HG03520 (cell line): Measurements from ENCODE around the gene CRISPLD2.
"Not testable (repeated sequence)": the region's sequence is repeated elsewhere in the genome, so short reads cannot be mapped to it uniquely, and the experiment has no call there.

Source experiments
- ATAC-seq: cut with Tn5 transposase; IDR thresholded peaks from one replicate; pipeline ENCODE4 v1.9.1; 2021; ENCODE audit warnings: mild to moderate bottlenecking, moderate library complexity; ENCODE audit not compliant: unreplicated experiment

The CRISPLD2 gene

DNA sequence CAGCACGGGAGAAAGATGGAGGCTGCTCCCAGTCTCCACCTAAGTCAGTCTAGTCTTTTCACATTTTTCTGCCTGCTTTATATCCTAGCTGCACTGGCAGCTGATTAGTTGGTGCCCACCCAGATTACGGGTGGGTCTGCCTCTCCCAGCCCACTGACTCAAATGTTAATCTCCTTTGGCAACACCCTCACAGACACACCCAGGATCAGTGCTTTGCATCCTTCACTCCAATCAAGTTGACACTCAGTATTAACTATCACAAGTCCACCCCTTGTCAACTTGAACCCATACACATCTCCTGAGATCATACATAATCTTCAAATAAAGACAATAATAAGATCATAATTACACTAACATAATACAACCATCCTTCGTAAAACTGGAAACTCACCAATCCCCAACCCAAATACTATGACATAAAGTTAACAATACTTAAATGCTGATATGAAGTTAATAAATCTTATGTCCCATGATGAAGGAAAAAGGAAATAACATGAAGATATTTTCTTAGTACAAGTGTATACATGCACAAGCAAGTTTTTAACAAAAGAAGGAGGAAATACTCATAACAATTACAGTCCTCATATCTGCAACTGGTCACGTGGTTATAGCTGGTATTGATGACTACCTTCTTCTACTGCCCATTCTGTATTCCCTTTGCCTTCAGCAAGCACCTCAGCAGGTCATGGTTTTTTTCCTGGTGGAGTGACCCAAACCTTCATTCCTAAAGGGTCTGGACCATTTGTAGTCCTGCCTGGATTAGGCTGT is 35.8 kb downstream of the CRISPLD2 start:
- ATAC-seq: not testable (repeated sequence)

DNA sequence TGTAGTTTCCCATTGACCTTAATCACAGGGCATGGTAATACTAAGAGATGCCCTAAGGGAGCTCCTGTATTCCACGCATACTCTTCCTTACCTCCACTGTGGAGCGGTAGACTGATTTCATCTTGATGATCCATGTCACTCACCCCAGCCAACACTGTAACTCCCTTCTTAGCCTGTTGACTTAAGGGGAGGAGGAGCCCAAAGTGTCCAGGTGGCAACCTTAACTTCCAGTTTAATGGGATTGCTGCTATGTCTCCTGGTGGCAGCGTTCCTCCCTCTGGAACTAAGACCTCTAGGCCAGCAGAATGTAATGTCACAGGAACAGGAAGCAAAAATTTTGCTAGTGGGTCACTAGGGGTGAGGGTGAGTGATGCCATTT is 36.4 kb downstream of the CRISPLD2 start:
- ATAC-seq: not testable (repeated sequence)

DNA sequence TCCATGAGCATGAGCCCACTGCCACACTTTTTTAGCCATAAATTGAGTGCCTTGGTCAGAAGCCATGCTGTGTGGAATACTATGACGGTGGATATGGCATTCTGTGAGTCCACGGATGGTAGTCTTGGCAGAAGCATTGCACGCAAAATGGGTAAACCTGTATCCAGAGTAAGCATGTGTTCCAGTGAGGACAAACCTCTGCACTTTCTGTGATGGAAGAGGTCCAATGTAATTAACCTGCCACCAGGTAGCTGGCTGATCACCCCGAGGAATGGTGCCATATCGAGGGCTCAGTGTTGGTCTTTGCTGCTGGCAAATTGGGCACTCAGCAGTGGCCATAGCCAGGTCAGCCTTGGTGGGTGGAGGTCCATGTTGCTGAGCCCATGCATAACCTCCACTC is 37.0 kb downstream of the CRISPLD2 start:
- not testable (repeated sequence) for ATAC-seq

- no peak for ATAC-seq
These were observed 39.9 kb downstream of the CRISPLD2 start for GRCh38 chr16:84859681-84860080.

- no peak for ATAC-seq
These were observed 40.6 kb downstream of the CRISPLD2 start for GRCh38 chr16:84860383-84860782.

GRCh38 chr16:84861671-84862070 is 41.9 kb downstream of the CRISPLD2 start:
- ATAC-seq: no peak

GRCh38 chr16:84862804-84863480 is 43.2 kb downstream of the CRISPLD2 start:
- no peak for ATAC-seq

DNA sequence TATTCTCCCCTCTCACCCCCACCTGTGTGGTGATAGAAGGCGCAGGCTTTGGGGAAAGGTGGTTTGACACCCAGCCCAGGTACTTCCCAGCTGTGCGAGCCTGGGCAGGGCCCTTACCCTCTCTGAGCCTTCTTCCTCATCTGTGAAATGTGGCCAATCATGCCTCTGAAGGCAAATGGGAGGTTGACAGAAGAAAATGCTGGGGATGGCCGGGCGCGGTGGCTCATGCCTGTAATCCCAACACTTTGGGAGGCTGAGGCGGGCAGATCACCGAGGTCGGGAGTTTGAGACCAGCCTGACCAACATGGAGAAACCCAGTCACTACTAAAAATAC is 43.7 kb downstream of the CRISPLD2 start:
- no peak for ATAC-seq

GRCh38 chr16:84864326-84864955 is 44.7 kb downstream of the CRISPLD2 start:
- ATAC-seq: no peak

GRCh38 chr16:84867696-84868095 is 47.9 kb downstream of the CRISPLD2 start:
- no peak for ATAC-seq

- ATAC-seq: no peak
These were observed 48.5 kb downstream of the CRISPLD2 start for GRCh38 chr16:84868328-84868727.

GRCh38 chr16:84868829-84869472 is 49.2 kb downstream of the CRISPLD2 start:
- ATAC-seq: no peak

DNA sequence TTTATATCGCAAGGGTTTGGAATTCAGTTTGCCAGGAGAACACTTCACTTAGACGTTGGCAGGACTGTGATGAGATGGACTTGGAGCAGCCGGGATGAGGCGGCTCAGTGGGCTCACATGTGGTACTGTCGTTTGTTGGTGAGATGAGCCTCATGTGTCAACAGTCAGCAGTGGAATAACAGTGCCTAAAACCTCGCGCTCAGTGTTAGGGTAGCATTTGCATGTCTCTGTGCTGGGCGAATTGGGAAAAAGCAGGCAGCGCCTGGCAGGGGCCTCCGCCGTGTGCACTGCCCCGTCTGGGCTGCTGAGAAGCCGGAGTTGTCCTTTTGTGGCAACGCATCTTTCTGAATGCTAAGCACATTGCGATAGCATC is 49.7 kb downstream of the CRISPLD2 start:
- ATAC-seq: no peak

- not testable (repeated sequence) for ATAC-seq
These were observed 53.2 kb downstream of the CRISPLD2 start for GRCh38 chr16:84872971-84873370.

DNA sequence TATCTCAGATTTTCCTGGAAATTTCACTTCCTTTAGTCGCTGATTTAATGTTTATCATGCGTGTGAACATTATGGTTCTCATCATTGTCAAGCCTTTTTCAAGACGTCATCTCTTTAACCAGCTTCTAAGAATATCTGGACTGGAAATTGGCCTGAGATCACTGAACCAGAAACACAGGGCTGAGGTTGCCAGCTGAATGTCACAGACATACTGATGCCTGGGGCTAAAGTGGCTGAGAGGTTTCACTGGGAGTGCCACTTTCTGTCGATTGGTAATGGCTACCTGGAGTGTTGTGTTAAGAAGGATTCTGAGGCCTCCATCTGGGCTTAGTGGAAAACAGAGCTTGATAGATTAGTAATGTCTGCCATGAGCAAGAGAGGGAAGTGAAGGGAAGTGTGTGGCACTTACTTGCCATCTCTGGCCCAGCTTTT is 54.2 kb downstream of the CRISPLD2 start:
- no peak for ATAC-seq

DNA sequence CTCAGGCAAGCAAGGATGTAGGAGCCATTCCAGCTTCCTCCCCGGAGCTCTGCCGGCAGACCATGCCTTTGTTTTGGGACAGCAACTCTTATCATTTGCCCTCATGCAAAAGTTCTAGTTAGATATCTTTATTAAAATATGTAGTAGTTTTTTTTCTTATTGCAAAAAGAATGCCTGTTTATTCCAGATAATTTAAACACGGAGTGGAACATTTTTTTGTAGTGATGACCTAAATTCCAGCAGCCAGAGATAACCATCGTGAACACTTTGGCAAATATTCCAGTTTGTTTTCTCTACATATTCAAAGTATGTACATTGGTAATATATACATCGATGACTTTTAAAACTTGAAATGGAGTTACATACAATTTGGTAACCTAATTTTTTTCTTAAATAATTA is 54.8 kb downstream of the CRISPLD2 start:
- ATAC-seq: no peak

DNA sequence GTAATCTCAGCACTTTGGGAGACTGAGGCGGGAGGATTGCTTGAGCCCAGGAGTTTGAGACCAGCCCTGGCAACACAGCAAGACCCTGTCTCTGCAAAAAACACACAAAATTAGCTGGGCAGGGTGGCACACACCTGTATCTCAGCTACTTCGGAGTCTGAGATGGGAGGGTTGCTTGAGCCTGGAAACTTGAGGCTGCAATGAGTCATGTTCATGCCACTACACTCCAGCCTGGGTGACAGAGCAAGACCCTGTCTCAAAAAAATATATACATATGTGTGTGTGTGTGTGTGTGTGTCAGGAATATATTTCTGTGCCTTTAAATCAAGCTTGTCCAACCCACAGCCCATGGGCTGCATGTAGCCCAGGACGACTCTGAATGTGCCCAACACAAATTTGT is 55.2 kb downstream of the CRISPLD2 start:
- no peak for ATAC-seq

GRCh38 chr16:84875846-84876245 is 56.1 kb downstream of the CRISPLD2 start:
- no peak for ATAC-seq

- no peak for ATAC-seq
These were observed 57.3 kb downstream of the CRISPLD2 start for GRCh38 chr16:84876873-84877606.

- ATAC-seq: no peak
These were observed 59.0 kb downstream of the CRISPLD2 start for GRCh38 chr16:84878770-84879169.
